Trophoblast cell (in vitro differentiated cells and primary cell): ENCODE measurements around the gene SMYD3.

Experiments used
- DNase-seq, 2 donors: peaks; one replicate each; pipeline ENCODE4 v3.0.0-alpha.2; 2016
- H2AFZ ChIP-seq: 2 replicates; pipeline ENCODE4 v1.6.1; 2013; ENCODE audit warnings: low read length, moderate library complexity, mild to moderate bottlenecking; ENCODE audit not compliant: insufficient read depth, poor library complexity
- H2AK5ac ChIP-seq: 2 replicates; pipeline ENCODE4 v1.6.1; 2013; ENCODE audit warnings: mild to moderate bottlenecking, low read length
- H2BK120ac ChIP-seq: 2 replicates; pipeline ENCODE4 v1.6.1; 2013; ENCODE audit warnings: low read length, mild to moderate bottlenecking, moderate library complexity; ENCODE audit not compliant: insufficient read depth, poor library complexity
- H2BK12ac ChIP-seq: 2 replicates; pipeline ENCODE4 v1.6.1; 2013; ENCODE audit warnings: mild to moderate bottlenecking, low read length, moderate library complexity
- H2BK5ac ChIP-seq: 2 replicates; pipeline ENCODE4 v1.6.1; 2013; ENCODE audit warnings: low read length, low read depth, moderate library complexity, mild to moderate bottlenecking; ENCODE audit not compliant: poor library complexity
- H3K14ac ChIP-seq: 2 replicates; pipeline ENCODE4 v1.6.1; 2013; ENCODE audit warnings: mild to moderate bottlenecking, low read length
- H3K18ac ChIP-seq: 2 replicates; pipeline ENCODE4 v1.6.1; 2013; ENCODE audit warnings: mild to moderate bottlenecking, low read length
- H3K23ac ChIP-seq: 2 replicates; pipeline ENCODE4 v1.6.1; 2013; ENCODE audit warnings: low read length
- H3K27ac ChIP-seq: 2 replicates; pipeline ENCODE4 v1.5.1; 2013; ENCODE audit warnings: low read depth, mild to moderate bottlenecking, inconsistent platforms, low read length, moderate library complexity
- H3K27me3 ChIP-seq: 2 replicates; pipeline ENCODE4 v1.6.1; 2013; ENCODE audit warnings: inconsistent platforms, mild to moderate bottlenecking, low read length, moderate library complexity; ENCODE audit not compliant: insufficient read depth
- H3K36me3 ChIP-seq, 2 experiments: 1 replicate in 1 of 2; 2 replicates in 1 of 2; pipeline ENCODE4 v1.6.1; 2013; ENCODE audit warnings: low read length in 2 of 2, mild to moderate bottlenecking in 2 of 2, moderate library complexity in 1 of 2; ENCODE audit not compliant: insufficient read depth in 2 of 2, control insufficient read depth in 1 of 2
- H3K4ac ChIP-seq: 2 replicates; pipeline ENCODE4 v1.6.1; 2013; ENCODE audit warnings: low read depth, mild to moderate bottlenecking, low read length, moderate library complexity
- H3K4me1 ChIP-seq, 2 experiments: 1 replicate in 1 of 2; 2 replicates in 1 of 2; pipeline ENCODE4 v1.6.1; 2013; ENCODE audit warnings: low read length in 2 of 2, mild to moderate bottlenecking in 2 of 2, moderate library complexity in 1 of 2; ENCODE audit not compliant: insufficient read depth in 2 of 2, control insufficient read depth in 1 of 2
- H3K4me2 ChIP-seq: 2 replicates; pipeline ENCODE4 v1.6.1; 2013; ENCODE audit warnings: inconsistent platforms, mild to moderate bottlenecking, low read length, moderate library complexity
- H3K4me3 ChIP-seq: 2 replicates; pipeline ENCODE4 v1.5.1; 2013; ENCODE audit warnings: mild to moderate bottlenecking, low read depth, low read length, inconsistent platforms
- H3K79me1 ChIP-seq: one replicate; pipeline ENCODE4 v1.6.1; 2013; ENCODE audit warnings: low read length
- H3K79me2 ChIP-seq: 2 replicates; pipeline ENCODE4 v1.6.1; 2013; ENCODE audit warnings: low read length, mild to moderate bottlenecking; ENCODE audit not compliant: control insufficient read depth, insufficient read depth, poor library complexity
- H3K9ac ChIP-seq: 2 replicates; pipeline ENCODE4 v1.6.1; 2013; ENCODE audit warnings: mild to moderate bottlenecking, low read length
- H3K9me3 ChIP-seq: 2 replicates; pipeline ENCODE4 v1.6.1; 2013; ENCODE audit warnings: low read depth, mild to moderate bottlenecking, control low read depth, inconsistent platforms, low read length; ENCODE audit not compliant: insufficient read depth
- H4K12ac ChIP-seq: 2 replicates; pipeline ENCODE4 v1.6.1; 2013; ENCODE audit warnings: low read depth, mild to moderate bottlenecking, low read length, moderate library complexity
- H4K8ac ChIP-seq: 2 replicates; pipeline ENCODE4 v1.6.1; 2013; ENCODE audit warnings: low read depth, mild to moderate bottlenecking, low read length, moderate library complexity
- H4K91ac ChIP-seq: one replicate; pipeline ENCODE4 v1.6.1; 2013; ENCODE audit warnings: low read depth, mild to moderate bottlenecking, low read length, moderate library complexity
- WGBS: extraction: QIAGEN DNeasy Blood & Tissue Kit; methylation state at CpG from one replicate; pipeline ENCODE4 v1.1.7; 2013; ENCODE audit warnings: missing lambda C conversion rate; ENCODE audit not compliant: insufficient read length, insufficient coverage; ENCODE audit errors: extremely low coverage; 5-methylcytosine and 5-hydroxymethylcytosine counted together

The SMYD3 gene

DNA sequence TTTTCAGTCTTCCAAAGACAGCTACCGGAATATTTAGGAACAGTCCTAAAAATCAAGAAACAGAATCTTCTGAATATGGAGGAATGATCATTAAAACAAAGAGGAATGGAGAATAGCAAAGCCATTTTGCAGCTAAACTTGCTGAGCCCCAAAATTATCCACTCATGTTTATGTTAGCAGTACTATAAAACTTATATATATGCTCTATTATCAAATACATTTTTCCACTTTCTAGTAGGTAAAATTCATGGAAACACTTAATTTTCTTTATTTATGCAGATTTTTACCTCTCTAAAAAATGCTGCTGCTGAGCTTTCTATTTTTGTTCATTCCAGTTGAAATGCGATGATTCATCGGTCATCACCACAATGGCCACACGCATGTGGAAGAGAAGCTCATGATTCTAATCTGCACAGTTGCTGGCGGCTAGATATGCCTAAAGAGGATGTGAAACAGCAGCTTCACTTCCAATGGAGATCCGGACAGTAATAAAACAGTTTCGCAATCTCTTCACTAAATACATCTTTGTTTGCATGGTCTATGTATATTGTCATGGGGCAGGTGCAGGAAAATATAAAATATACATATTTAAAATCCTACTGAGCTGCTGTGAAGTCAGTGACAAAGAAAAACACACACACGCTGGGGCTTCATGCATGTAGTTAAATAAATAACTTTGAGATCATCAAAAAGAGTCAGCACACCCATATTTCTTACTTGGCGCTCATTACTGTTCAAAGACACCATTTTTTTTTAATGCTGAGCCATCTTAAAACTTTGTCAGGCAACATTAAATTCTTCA, 292.2 kb downstream of the SMYD3 start:
- no peak overlapping the region for H3K27ac ChIP-seq
- H2AFZ ChIP-seq = no peak overlapping the region
- no peaks in the 10 kb centered on the region for H3K36me3 ChIP-seq
- peaks cover 2% of the 10 kb centered on the region for H3K79me1 ChIP-seq
- no peak overlapping the region for H2AK5ac ChIP-seq
- no peak overlapping the region for H4K12ac ChIP-seq
- no peak overlapping the region for H2BK120ac ChIP-seq
- H4K91ac ChIP-seq = no peak overlapping the region
- no peak overlapping the region for H3K4ac ChIP-seq
- H3K23ac ChIP-seq = no peak overlapping the region
- peaks cover 5 to 10% of the 10 kb centered on the region in 2 experiments for H3K4me1 ChIP-seq
- no peaks in the 10 kb centered on the region for H3K9me3 ChIP-seq
- no peak overlapping the region for H4K8ac ChIP-seq
- peak; percentile 75 to 88 for DNase-seq
- no CpG with 5 or more reads among the region's 9 CpGs for WGBS
- no peak overlapping the region for H3K9ac ChIP-seq
- H3K4me2 ChIP-seq = no peak overlapping the region
- H3K79me2 ChIP-seq = no peaks in the 10 kb centered on the region
- no peak overlapping the region for H3K18ac ChIP-seq
- no peak overlapping the region for H2BK12ac ChIP-seq
- no peak overlapping the region for H2BK5ac ChIP-seq
- no peak overlapping the region for H3K14ac ChIP-seq
- H3K4me3 ChIP-seq = no peak overlapping the region
- H3K27me3 ChIP-seq = no peaks in the 10 kb centered on the region

DNA sequence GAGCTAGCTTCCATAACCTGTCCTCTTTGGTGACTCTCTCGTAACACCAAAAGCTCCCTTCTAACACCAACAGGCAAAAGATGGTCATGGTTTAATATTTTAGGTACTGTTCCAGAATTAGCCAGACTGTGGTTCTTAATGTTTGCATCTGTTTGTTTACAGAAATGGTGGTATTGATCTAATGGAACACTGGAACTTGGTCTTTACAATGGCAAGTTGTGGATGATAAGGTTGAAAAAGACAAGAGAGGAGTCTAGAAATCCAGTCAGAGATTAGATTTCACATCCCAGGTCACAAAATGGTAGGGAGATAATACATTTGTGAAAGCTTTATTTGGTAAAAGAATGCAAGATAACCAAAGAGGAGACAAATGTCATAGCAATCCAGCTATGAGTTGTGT, 293.1 kb downstream of the SMYD3 start:
- Histone ChIP-seq H3K23ac (no peak overlapping the region), H2BK5ac (no peak overlapping the region), H4K12ac (no peak overlapping the region), H4K8ac (no peak overlapping the region), H2BK12ac (no peak overlapping the region), H3K36me3 (no peaks in the 10 kb centered on the region), H3K79me1 (peaks cover 2% of the 10 kb centered on the region), H3K27me3 (no peaks in the 10 kb centered on the region), H3K18ac (no peak overlapping the region), H3K4ac (no peak overlapping the region), H3K4me1 (peaks cover under 1 to 2% of the 10 kb centered on the region in 2 experiments), H2AFZ (no peak overlapping the region), H3K79me2 (no peaks in the 10 kb centered on the region), H3K4me2 (no peak overlapping the region), H3K4me3 (no peak overlapping the region), H3K14ac (no peak overlapping the region), H3K27ac (no peak overlapping the region), H3K9me3 (no peaks in the 10 kb centered on the region), H2BK120ac (no peak overlapping the region), H4K91ac (no peak overlapping the region), H3K9ac (no peak overlapping the region), H2AK5ac (no peak overlapping the region)
- no CpG with 5 or more reads among the region's 1 CpG for WGBS
- no peak for DNase-seq

DNA sequence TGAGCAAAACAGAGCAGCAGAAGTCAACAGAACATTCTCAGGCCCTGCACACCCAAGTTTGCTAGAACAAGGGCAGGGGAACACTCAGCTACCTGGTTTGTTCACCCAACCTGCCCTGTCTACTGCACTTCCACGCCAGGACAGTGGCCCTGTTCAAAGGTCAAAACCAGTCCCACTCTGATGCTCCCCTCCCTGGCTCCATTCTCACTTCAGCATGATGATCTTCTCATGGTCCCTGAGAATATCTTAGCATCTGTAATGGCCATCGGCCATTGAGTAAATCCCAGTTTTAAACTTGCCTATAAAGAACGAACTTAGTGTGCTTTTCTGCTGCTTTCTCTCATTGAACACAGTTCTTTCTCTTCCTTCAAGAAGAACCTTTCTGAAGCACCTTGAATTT, 293.6 kb downstream of the SMYD3 start:
- Histone ChIP-seq H2AK5ac (no peak overlapping the region), H3K9me3 (no peaks in the 10 kb centered on the region), H3K23ac (no peak overlapping the region), H3K4ac (no peak overlapping the region), H3K18ac (peak overlapping the region; percentile 51), H4K8ac (no peak overlapping the region), H2AFZ (no peak overlapping the region), H3K4me3 (no peak overlapping the region), H3K4me2 (no peak overlapping the region), H2BK120ac (no peak overlapping the region), H3K79me1 (peaks cover 2% of the 10 kb centered on the region), H2BK12ac (peak overlapping the region; percentile 2), H3K79me2 (no peaks in the 10 kb centered on the region), H3K14ac (no peak overlapping the region), H3K27me3 (no peaks in the 10 kb centered on the region), H4K91ac (no peak overlapping the region), H3K36me3 (no peaks in the 10 kb centered on the region), H3K9ac (no peak overlapping the region), H2BK5ac (no peak overlapping the region), H3K27ac (no peak overlapping the region), H3K4me1 (peaks cover 0 to 2% of the 10 kb centered on the region in 2 experiments), H4K12ac (no peak overlapping the region)
- WGBS = no CpG with 5 or more reads among the region's 3 CpGs
- no peak for DNase-seq

DNA sequence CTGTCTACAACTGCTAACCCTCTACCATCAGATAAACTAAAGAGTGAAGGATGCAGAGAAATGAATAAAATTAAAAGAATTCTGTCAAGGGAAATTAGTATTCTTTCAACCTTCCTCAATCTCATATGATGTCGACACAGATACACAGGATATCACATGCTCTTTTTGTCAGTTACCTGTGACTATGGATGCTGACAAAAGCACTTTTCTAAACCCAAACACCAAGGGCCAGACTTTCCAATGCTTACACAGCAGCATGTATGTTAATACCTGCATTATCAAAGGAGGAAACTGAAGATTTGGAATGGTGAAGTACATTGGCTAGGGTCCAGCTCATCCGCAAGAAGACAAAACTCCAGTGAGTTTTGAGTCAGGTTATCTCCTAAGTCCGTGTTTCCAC, 294.0 kb downstream of the SMYD3 start:
- Histone ChIP-seq H3K14ac (no peak overlapping the region), H3K4me1 (peaks cover 0 to 2% of the 10 kb centered on the region in 2 experiments), H3K27me3 (no peaks in the 10 kb centered on the region), H3K9me3 (no peaks in the 10 kb centered on the region), H4K91ac (no peak overlapping the region), H3K4ac (no peak overlapping the region), H4K8ac (no peak overlapping the region), H2BK5ac (no peak overlapping the region), H3K36me3 (no peaks in the 10 kb centered on the region), H3K27ac (no peak overlapping the region), H2AFZ (no peak overlapping the region), H3K79me1 (peaks cover 2% of the 10 kb centered on the region), H2BK120ac (no peak overlapping the region), H3K4me3 (no peak overlapping the region), H3K23ac (no peak overlapping the region), H3K79me2 (no peaks in the 10 kb centered on the region), H3K9ac (no peak overlapping the region), H2AK5ac (no peak overlapping the region), H3K18ac (no peak overlapping the region), H3K4me2 (no peak overlapping the region), H4K12ac (no peak overlapping the region), H2BK12ac (no peak overlapping the region)
- WGBS = no CpG with 5 or more reads among the region's 3 CpGs
- peak; percentile 3 to 55 for DNase-seq
